DOHH2 (cell line): ENCODE data around the gene TRRAP.

Source experiments
- H3F3A ChIP-seq: fragments of 200-600 bp; sonication (generic), shearing (Covaris generic); 2 replicates; pipeline ENCODE4 v1.6.0; 2016; ENCODE audit warnings: antibody characterized with exemption, mild to moderate bottlenecking; ENCODE audit not compliant: control insufficient read depth, insufficient read depth
- H3K27ac ChIP-seq: fragments of 200-600 bp; sonication (generic); 2 replicates; pipeline ENCODE4 v1.5.1; 2014; ENCODE audit warnings: low read depth, mild to moderate bottlenecking, low read length, moderate library complexity
- H3K27me3 ChIP-seq: fragments of 200-600 bp; sonication (generic); 2 replicates; pipeline ENCODE4 v1.6.1; 2014; ENCODE audit warnings: mild to moderate bottlenecking, low read length, mixed read lengths; ENCODE audit not compliant: control insufficient read depth
- H3K36me3 ChIP-seq: fragments of 200-600 bp; sonication (generic); 2 replicates; pipeline ENCODE4 v1.6.1; 2014; ENCODE audit warnings: mild to moderate bottlenecking, low read length, moderate library complexity, mixed read lengths; ENCODE audit not compliant: control insufficient read depth
- H3K4me1 ChIP-seq: fragments of 200-600 bp; sonication (generic); 2 replicates; pipeline ENCODE4 v1.6.1; 2014; ENCODE audit warnings: mild to moderate bottlenecking, low read length, mixed read lengths; ENCODE audit not compliant: control insufficient read depth
- H3K4me2 ChIP-seq: fragments of 200-600 bp; sonication (generic); 2 replicates; pipeline ENCODE4 v1.6.0; 2014; ENCODE audit warnings: mild to moderate bottlenecking, low read length, moderate library complexity
- H3K4me3 ChIP-seq: fragments of 200-600 bp; sonication (generic); 2 replicates; pipeline ENCODE4 v1.5.1; 2014; ENCODE audit warnings: mild to moderate bottlenecking, low read length, mixed read lengths
- H3K79me2 ChIP-seq: fragments of 200-600 bp; sonication (generic); 2 replicates; pipeline ENCODE4 v1.6.1; 2014; ENCODE audit warnings: mild to moderate bottlenecking, low read length, mixed read lengths; ENCODE audit not compliant: control insufficient read depth
- H3K9me2 ChIP-seq: fragments of 200-600 bp; sonication (generic); replicated peaks from 2 replicates; pipeline ENCODE4 v1.6.1; 2014; ENCODE audit warnings: mild to moderate bottlenecking, low read length, mixed read lengths; ENCODE audit not compliant: control insufficient read depth
- H3K9me3 ChIP-seq: fragments of 200-600 bp; sonication (generic); 2 replicates; pipeline ENCODE4 v1.6.1; 2014; ENCODE audit warnings: antibody characterized with exemption, low read length, mixed read lengths; ENCODE audit not compliant: control insufficient read depth, insufficient read depth
- H4K20me1 ChIP-seq: fragments of 200-600 bp; sonication (generic); 2 replicates; pipeline ENCODE4 v1.6.0; 2014; ENCODE audit warnings: low read depth, mild to moderate bottlenecking, antibody characterized with exemption, low read length, moderate library complexity; ENCODE audit not compliant: control insufficient read depth, insufficient read depth
- EZH2phosphoT487 ChIP-seq: fragments of 200-600 bp; sonication (generic); IDR thresholded peaks from 2 replicates; pipeline ENCODE4 v1.6.1; 2017; ENCODE audit warnings: borderline replicate concordance, mild to moderate bottlenecking, antibody characterized with exemption, low read length, moderate library complexity, mixed read lengths
- TF ChIP-seq, protein P1 (sequence below): fragments of 200-600 bp; sonication (generic); IDR thresholded peaks from one replicate; pipeline ENCODE4 v1.5.1; 2014; ENCODE audit warnings: antibody characterized with exemption, mild to moderate bottlenecking, low read depth, low read length; ENCODE audit not compliant: poor library complexity, severe bottlenecking

TRRAP gene

GRCh38 chr7:98974906-98975816 is 96.8 kb downstream of the TRRAP start:
- Histone ChIP-seq H3K36me3 (peaks cover 99% of the 10 kb centered on the region), H3K4me1 (no peaks in the 10 kb centered on the region), H3K79me2 (no peaks in the 10 kb centered on the region), H3K9me3 (no peaks in the 10 kb centered on the region), H4K20me1 (no peaks in the 10 kb centered on the region), H3K27me3 (no peaks in the 10 kb centered on the region), H3F3A (no peaks in the 10 kb centered on the region), H3K9me2 (no peaks in the 10 kb centered on the region), H3K4me2 (no peak overlapping the region), H3K4me3 (no peak overlapping the region), H3K27ac (no peak overlapping the region)
- TF ChIP-seq EZH2phosphoT487, result no peak
- TF ChIP-seq, protein P1, sequence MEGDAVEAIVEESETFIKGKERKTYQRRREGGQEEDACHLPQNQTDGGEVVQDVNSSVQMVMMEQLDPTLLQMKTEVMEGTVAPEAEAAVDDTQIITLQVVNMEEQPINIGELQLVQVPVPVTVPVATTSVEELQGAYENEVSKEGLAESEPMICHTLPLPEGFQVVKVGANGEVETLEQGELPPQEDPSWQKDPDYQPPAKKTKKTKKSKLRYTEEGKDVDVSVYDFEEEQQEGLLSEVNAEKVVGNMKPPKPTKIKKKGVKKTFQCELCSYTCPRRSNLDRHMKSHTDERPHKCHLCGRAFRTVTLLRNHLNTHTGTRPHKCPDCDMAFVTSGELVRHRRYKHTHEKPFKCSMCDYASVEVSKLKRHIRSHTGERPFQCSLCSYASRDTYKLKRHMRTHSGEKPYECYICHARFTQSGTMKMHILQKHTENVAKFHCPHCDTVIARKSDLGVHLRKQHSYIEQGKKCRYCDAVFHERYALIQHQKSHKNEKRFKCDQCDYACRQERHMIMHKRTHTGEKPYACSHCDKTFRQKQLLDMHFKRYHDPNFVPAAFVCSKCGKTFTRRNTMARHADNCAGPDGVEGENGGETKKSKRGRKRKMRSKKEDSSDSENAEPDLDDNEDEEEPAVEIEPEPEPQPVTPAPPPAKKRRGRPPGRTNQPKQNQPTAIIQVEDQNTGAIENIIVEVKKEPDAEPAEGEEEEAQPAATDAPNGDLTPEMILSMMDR, result no peak

GRCh38 chr7:98976396-98977185 is 98.3 kb downstream of the TRRAP start:
- no peaks in the 10 kb centered on the region for H3K27me3 ChIP-seq
- no peaks in the 10 kb centered on the region for H4K20me1 ChIP-seq
- H3K9me3 ChIP-seq, result no peaks in the 10 kb centered on the region
- H3K9me2 ChIP-seq, result no peaks in the 10 kb centered on the region
- no peaks in the 10 kb centered on the region for H3K79me2 ChIP-seq
- H3F3A ChIP-seq, result no peaks in the 10 kb centered on the region
- no peak overlapping the region for H3K27ac ChIP-seq
- H3K4me3 ChIP-seq, result no peak overlapping the region
- no peak overlapping the region for H3K4me2 ChIP-seq
- TF ChIP-seq, protein P1, result no peak
- no peak for TF ChIP-seq EZH2phosphoT487
- H3K36me3 ChIP-seq, result peaks cover 97% of the 10 kb centered on the region
- no peaks in the 10 kb centered on the region for H3K4me1 ChIP-seq

DNA sequence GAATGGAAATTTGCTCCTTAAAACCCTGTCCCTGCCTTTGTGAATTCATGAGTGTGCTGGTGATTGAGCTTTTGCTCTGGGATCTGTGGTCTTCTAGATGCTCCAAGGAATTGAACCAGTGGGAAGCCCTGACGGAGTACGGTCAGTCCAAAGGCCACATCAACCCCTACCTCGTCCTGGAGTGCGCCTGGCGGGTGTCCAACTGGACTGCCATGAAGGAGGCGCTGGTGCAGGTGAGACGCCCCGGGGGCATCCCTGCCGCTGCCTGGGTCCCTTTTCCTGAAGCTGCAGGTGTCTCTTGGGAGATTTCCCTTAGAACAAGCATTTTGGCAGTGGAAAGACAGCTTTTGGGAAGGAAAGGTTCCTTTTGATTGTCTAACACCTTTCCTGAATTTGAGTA is 100.3 kb downstream of the TRRAP start:
- H3K4me1 ChIP-seq, result no peaks in the 10 kb centered on the region
- H3K9me3 ChIP-seq, result no peaks in the 10 kb centered on the region
- H3K27me3 ChIP-seq, result no peaks in the 10 kb centered on the region
- H4K20me1 ChIP-seq, result no peaks in the 10 kb centered on the region
- peaks cover 97% of the 10 kb centered on the region for H3K36me3 ChIP-seq
- no peaks in the 10 kb centered on the region for H3F3A ChIP-seq
- no peak overlapping the region for H3K4me3 ChIP-seq
- H3K79me2 ChIP-seq, result no peaks in the 10 kb centered on the region
- no peak overlapping the region for H3K4me2 ChIP-seq
- TF ChIP-seq, protein P1, result no peak
- no peak for TF ChIP-seq EZH2phosphoT487
- no peaks in the 10 kb centered on the region for H3K9me2 ChIP-seq
- no peak overlapping the region for H3K27ac ChIP-seq
